SH-SY5Y (cell line): ENCODE data around the gene HVCN1.

Experiments used
- GATA2 ChIP-seq: IDR thresholded peaks from 2 replicates; pipeline ENCODE4 v1.6.1; 2011; ENCODE audit warnings: mild to moderate bottlenecking, low read depth, low read length
- GATA3 ChIP-seq: IDR thresholded peaks from 2 replicates; pipeline ENCODE4 v1.6.1; 2011; ENCODE audit warnings: low read depth, mild to moderate bottlenecking, low read length, moderate library complexity

Gene HVCN1

DNA sequence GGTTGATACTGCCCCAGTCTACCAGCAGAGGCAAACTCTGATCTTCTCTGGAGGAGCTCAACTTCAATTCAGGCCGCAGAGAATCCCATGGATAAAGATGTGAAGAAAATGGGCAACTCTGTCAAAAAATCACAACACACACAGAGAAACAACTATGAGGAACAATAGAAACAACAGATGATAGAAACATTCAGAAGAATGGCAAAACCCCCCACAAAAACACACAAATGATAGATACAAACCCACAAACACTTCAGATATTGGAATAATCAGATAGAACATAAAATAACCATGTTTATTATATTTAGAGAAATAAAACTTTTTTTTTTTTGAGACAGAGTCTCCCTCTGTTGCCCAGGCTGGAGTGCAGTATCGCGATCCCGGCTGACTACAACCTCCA, 20.0 kb upstream of the HVCN1 start:
- no peak for TF ChIP-seq GATA2
- no peak for TF ChIP-seq GATA3

- TF ChIP-seq GATA2: no peak
- no peak for TF ChIP-seq GATA3
Observed at GRCh38 chr12:110705309-110705708, 16.4 kb upstream of the HVCN1 start.

DNA sequence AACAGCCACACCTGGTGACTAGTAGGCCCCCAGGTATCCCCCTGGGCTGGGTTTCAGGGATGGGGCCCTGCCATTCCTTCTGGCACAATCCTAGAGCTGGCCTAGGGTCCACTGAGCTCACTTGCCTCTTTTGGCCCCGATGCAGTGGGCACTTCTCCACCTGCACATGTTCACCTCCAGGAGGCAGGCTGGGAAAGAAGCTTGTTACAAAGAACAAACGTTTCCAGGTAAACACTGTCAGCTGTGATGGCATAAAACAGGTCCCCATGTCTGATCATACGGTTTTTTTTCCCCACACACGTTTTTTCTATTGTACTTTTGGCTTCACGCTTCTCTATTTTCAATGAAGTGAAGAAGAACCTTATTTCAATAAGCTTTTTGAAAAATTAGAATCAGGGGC, 15.8 kb upstream of the HVCN1 start:
- no peak for TF ChIP-seq GATA3

GRCh38 chr12:110704231-110704630, 15.3 kb upstream of the HVCN1 start:
- no peak for TF ChIP-seq GATA2
- no peak for TF ChIP-seq GATA3

GRCh38 chr12:110702081-110702480, 13.2 kb upstream of the HVCN1 start:
- TF ChIP-seq GATA3 (no peak), GATA2 (no peak)

DNA sequence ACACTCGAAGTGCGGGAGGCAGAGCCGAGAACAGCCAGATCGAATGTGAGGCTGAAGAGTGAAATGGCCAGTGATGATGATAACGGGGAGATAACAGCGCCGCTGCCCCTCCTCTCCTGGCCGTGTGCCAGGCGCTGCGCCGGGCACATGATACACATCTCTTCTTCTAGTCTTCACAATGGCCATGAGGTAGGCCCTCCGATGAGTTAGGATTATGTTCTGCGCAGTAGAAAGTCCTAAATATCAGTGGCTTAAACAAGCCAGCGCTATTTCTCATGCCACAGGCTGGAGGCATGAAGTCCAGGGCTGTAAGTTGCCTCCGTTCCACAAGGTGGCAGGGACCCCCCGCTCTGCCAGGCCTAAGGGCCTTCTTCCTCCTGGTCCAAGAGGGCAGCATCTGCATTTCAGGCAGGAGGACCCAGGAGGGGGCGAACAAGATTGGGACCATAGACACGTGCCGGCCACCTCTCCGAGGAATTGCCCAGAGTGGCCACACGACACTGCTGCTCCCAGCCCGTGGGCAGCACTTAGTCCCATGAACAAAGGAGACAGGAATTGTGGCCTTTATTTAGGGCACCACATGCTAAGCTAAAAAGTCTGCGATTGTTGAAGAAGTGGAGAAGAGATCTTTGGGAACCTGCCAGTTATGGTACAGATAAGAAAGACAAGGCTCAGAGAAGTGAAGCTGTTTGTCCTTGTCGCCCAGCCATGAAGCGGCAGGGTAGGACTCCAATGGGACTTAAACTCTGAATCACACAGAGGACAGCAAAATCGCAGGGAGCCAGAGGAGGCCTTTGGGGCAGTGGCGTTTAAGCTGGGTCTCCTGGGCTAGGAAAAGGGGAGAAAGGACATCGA, 10.9 kb upstream of the HVCN1 start:
- TF ChIP-seq GATA2 (peak; percentile 98), GATA3 (peak; percentile 77)

DNA sequence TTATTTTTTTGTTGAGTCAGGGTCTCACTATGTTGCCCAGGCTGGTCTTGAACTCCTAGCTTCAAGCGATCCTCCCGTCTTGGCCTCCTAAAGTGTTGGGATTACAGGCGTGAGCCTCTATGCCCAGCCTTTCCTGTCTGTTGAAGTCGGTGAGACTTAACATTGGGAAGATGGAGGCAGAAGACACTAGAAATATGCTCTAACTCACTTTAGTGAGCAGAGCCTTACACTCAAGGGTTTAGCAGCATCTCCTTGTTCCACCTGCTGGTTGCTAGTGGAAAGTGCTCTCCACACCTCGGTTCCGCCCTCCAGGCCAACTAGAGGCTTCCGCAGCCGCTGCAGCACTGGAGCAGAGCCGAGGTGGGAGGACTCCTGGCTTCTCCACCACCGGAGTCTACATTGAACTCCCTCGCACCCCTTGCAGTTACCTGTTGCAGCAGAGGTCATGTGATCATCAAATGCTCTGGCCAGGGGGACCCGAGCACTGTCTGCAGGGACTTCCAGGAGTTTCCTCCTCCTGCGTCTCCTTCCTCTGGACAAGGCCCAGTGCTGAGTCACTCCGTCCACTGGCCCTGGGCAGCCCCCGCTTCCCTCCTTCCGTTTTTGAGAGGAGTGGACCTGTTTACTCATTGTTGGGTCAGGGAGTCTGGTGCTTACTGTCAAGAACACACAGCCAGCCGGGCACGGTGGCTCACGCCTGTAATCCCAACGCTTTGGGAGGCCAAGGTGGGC, 9.4 kb upstream of the HVCN1 start:
- no peak for TF ChIP-seq GATA2
- no peak for TF ChIP-seq GATA3

DNA sequence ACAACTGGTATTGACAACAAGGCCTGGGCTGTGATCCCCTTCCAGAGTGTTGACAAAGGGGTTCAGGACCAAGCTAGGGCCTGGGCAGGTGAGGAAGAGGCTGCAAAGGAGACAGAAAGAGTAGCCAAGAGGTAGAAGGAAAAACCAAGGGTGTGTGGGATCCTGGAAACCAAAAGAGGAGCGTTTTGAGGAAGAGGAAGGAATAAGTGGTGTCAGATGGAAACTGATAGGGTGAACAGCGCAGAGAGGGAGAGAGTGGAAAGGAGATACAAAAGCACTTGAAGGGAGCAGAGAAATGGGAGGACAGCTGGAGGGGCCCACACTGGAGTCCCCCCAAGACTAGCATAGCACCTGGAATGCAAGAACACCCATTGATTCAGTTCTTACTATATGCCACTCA, 8.3 kb upstream of the HVCN1 start:
- no peak for TF ChIP-seq GATA3
- TF ChIP-seq GATA2: no peak

- TF ChIP-seq GATA3 (no peak), GATA2 (no peak)
Observed at GRCh38 chr12:110696283-110696682, 7.4 kb upstream of the HVCN1 start.

DNA sequence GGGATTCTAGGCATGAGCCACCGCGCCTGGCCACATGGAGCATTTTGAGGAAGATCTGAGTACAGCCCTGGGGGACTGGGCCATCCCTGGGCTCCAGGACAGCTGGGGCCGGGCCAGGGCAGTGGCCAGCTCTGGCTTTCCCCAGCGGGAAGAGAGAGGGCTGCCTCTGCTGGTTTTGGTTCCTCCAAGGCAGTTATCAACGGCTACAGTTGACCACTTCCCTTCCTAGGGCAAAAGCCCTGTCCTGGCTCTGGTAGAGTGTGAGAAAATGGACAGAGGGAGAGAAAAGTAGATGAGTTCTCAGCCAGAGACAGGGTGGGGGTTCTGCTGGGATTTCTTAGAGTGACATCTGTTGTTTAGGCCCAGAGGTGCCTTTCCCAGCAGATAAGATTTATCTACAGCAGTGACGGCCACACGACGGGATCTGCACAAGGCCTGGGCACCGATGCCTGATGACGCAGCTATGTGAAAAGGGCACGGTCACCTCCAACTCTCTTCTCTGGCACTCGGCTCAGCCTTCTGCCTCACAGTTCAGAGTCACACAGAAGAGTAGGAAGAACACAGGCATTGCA, 5.5 kb upstream of the HVCN1 start:
- TF ChIP-seq GATA2 (peak; percentile 92), GATA3 (no peak; the same call in 1 of the 2 replicates)

- TF ChIP-seq GATA3: peak; percentile 80
- TF ChIP-seq GATA2: peak; percentile 94
Observed at GRCh38 chr12:110693731-110694130, 4.8 kb upstream of the HVCN1 start.

- TF ChIP-seq GATA2: no peak
- no peak for TF ChIP-seq GATA3
Observed at GRCh38 chr12:110690127-110690430, 1.2 kb upstream of the HVCN1 start.

GRCh38 chr12:110689281-110690126, 589 bp upstream of the HVCN1 start:
- no peak for TF ChIP-seq GATA3
- no peak for TF ChIP-seq GATA2
